ENCODE data around the gene SLC22A6. TPM values are rescaled to one million over a fixed set of nuclear protein-coding genes. Genes with fewer than 3 reads are reported as not detected.

The SLC22A6 gene, protein sequence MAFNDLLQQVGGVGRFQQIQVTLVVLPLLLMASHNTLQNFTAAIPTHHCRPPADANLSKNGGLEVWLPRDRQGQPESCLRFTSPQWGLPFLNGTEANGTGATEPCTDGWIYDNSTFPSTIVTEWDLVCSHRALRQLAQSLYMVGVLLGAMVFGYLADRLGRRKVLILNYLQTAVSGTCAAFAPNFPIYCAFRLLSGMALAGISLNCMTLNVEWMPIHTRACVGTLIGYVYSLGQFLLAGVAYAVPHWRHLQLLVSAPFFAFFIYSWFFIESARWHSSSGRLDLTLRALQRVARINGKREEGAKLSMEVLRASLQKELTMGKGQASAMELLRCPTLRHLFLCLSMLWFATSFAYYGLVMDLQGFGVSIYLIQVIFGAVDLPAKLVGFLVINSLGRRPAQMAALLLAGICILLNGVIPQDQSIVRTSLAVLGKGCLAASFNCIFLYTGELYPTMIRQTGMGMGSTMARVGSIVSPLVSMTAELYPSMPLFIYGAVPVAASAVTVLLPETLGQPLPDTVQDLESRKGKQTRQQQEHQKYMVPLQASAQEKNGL
- total RNA-seq: 8.4 TPM

DNA sequence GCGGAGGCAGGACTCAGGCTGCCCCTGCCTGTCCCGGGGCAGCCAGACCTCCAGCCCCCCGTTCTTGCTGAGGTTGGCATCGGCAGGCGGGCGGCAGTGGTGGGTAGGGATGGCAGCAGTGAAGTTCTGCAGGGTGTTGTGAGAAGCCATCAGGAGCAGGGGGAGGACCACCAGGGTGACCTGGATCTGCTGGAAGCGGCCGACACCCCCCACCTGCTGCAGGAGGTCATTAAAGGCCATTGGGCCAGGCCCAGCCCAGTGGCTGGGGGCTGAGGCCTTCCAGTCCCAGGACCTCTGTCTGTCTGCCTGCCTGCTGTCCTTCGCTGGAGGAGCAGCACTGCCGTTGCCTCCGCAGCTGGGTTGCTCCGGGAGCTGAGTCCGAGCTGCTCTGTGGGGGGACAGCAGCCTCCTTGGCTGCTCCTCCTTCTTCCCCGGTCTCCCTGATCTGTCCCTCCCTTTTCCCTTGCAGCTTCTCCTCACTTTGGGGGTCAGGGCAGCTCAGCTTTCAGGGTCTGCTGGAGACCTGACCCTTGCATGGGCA lies at the start of gene SLC22A6:
SLC22A6 (minus strand) TSS at position 517 of the 541 bp plus-strand sequence; CDS start at position 240, 277 bp downstream.
- DNase-seq: no peak

DNA sequence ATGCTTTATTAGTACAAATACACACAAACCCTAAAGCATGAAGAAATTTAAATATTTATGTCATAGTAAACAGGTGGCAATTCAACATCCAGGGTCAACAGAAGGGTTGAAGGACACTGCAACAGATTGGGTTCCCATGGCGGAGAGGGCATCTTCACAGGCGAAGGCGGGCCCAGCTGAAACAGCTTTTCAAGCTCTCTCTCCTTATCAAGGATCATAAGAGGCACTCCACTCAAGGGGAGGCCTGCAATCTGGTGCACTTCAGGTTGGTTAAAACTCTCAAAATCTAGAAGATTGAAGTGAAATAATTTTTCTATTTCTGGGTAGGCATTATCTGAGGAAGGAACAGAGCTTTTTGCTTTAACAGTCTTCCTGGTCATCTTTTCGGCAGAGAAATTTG lies 47.7 kb upstream of the SLC22A6 start:
- no peak for DNase-seq

DNA sequence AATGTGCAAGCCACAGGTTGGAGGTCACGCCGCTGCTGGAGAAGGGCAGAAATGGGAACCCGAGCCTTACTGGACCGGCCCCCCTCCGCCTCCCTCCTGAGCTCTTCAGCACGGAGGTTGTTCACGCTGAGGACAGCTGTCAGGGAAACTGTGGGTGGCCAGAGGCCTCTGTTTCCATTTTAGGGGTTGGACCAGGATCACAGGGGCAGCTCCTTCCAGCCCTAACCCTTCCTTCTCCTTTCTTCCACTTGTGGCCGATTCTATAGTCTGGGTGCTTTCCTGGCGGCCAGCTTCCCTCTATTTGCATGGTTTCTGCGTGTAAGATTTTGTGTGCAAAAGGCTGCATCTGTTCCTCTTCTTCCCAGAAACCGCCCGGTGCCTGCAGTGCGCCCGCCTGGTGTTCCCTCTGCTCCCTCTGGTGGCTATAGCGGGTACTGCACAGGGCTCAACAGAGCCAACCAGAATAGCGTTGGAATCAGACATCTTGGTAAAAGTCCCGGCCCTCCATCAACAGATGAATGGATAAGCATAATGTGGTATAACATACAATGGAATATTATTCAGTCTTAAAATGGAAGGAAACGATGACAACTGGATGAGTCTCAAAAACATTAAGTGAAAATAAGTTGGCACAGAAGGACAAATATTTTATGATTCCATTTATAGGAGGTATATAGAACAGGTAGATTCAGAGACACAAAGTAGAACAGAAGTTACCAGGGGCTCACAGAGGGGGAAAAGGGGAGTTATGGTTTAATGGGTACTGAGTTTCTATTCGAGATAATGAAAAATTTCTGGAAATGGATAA lies 39.3 kb upstream of the SLC22A6 start:
- DNase-seq: peak; percentile 84

DNA sequence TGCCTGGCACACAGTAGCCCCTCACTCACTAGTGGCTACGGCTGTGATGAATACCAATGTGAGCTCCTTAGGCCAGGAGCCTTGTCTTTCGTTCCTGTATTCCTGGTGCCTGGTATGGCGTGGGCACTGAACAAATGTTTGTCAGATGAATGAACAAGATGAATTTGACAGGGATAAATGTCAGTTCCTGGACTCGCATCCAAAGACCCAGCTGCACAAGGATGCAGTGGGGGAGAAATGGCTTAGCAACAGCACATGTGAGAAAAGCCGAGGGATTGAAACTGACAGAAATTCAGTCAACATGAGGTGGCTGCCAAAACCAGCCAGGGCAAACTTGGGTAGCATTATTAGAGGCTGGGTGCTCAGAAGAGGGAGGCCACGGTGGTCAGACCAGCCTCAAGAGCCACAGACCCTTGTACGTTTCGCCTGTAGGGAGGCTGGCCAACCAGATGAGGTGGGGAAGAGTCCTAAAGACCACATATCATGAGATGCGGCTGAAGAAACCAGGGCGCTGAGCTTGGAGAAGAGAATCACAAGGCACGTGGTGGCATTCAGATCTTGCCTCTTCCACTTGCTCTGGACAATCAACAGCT lies 38.6 kb upstream of the SLC22A6 start:
- DNase-seq: no peak

DNA sequence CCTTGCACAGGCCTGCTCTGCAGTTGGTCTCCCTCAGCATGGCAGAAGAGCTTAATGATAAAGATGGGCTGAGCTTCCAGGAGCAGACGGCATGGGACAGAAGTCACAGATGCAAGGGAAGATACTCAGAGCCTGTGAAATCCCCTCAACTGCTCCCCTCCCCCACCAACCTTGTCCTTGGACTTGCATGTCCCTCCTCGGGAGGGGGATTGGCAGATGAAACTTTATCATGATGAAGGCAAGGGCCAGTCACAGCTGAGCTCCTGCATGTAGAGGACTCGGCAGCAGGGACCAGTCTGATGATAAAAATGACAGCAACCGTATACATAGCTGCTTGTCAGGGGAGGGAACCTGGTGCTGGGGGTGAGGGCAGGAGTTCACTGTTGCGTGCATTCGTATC lies 37.7 kb upstream of the SLC22A6 start:
- DNase-seq: no peak

DNA sequence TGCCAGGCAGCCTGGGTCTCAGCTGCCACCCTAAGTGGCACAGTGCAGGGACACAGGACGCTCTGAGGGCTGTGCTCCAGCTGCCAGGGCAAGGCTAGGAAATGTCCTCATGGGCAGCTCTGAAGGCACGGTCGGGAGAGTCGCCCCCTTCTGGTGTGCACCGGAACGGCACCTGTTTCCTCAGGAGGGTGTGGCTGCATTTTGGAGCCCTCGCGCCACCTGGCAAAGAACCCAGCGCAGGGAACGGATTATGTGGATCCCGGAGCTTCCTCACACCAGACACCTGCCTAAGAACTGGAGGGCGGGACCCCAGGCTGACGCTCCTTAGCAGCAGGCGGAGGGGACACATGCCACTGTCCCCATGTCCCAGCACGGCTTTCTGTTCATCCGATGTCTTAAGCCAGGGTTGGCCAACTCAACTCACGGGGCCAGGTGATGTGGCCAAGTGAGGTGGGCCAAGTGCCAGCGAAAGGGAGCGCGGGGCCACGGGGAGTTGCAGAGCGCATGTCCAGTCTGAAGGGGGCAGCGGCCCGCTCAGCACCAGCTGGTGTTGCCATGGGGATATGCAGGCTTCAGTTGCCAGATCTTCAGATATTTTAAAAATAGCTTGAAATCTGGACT lies 36.0 kb upstream of the SLC22A6 start:
- peak; percentile 21 for DNase-seq

DNA sequence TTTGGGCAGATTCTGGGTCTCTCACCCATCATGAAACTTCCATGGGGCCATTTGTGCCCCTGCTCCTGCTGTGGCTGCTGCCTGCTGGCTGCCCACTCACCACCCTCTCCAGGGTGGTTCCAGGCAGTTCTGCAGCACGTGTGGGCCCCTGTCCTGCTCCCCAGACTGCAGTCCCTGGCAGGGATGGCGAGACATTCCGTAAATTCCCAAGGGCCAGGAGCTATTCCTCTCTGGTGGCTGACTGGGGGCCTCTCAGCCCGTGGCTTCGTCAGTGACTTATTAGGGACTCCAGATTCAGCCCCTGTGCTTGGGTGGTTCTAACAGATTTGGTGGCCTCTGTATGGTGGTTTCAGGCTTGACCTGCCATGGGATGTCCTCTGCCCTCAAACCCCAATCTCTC lies 34.7 kb upstream of the SLC22A6 start:
- no peak for DNase-seq

DNA sequence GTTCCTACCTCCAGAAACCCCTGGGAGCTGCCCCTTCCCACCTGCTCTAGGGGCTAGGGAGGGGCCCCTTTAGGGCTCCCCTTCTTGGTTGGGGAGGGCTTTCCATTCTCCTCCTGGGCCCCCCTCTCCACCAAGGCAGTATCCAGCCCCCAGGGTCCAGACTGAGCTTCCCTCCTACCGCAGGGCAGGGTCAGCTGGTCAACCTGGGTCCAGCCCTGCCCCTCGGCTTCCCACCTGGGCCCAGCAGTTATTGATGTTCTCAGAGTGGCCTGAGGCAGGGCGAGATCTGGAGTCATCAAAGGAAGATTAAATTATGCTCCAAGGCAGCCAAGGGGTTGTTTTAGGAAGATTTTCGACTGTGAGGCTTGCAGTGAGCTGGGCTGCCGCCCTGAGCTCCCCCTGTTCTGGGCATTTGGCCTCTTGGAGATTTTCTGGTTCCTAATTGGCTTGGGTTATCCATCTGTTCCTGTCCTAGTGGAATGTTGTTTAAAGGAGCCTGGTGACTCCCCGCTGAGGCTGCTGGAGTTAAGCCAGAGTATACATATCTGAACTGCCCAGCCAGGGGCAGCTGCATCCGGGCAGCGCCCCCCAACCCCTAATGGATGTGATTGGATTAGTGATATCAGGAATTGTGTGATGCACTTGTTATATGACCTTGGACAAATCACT lies 32.7 kb upstream of the SLC22A6 start:
- no peak for DNase-seq

DNA sequence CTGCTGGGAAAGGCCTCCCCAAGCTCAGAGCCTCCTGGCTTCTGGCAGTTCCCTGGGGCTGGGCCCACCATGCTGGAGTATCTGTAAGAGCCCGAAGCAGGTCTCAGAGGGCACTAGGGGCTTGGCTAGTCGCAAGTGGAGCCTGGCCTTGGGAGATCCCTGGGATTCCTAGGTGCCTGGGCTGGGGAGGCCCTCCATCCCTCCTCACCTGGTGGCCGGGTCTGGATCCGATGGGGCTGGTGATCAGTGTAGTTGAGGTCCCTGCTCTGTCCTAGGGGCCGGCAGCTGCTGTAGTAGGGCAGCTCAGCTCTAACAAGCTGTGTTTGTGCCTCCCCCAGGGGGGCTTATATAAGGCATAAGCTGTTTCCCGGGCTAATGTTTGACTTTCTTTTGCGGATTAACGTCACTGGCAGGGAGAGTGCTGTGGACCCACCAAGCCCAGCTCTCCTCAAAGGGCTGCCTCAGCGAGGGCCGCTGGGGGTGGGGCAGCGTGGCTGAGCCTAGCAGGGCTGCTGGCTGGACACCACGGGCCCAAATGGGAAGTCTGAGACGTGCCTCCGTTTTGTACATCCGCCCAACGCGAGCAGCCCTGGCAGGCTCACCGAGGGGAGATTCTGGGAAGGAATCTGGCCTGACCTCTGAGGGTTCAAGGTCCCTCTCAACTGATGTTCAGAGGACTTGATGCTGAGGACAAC lies 30.9 kb upstream of the SLC22A6 start, which contains the start of gene SLC22A8:
SLC22A8 (minus strand) TSS at position 321 of the 695 bp plus-strand sequence. CDS start 883 bp downstream, outside the sequence.
- no peak for DNase-seq

DNA sequence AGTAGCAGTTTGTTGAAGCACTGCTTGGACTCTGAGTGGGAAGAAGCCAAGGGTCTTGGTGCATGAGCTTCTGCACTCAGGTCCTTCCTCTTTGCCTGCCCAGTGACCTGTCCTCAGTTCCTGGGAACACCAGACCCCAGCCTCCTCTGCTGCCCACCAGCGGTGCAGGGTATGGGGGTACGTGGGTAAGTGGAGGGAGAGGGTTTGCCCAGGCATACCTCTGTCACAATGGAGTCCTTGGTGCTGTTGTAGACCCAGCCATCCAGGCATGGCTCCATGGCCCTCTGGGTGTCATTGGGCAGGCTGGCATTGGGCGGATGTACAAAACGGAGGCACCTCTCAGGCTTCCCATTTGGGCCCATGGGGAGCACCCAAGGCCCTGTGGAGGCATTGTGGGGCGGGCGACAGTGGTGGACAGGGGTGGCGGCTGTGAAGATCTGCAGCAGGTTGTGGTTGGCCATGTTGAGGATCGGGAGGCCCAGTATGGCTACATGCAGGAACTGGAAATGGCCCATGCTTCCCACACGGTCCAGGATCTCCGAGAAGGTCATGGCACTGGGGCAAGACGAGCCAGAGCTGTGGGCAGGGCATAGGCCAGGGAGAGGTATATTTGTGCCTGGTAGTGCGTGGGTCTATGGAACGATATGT lies 29.8 kb upstream of the SLC22A6 start:
- no peak for DNase-seq

DNA sequence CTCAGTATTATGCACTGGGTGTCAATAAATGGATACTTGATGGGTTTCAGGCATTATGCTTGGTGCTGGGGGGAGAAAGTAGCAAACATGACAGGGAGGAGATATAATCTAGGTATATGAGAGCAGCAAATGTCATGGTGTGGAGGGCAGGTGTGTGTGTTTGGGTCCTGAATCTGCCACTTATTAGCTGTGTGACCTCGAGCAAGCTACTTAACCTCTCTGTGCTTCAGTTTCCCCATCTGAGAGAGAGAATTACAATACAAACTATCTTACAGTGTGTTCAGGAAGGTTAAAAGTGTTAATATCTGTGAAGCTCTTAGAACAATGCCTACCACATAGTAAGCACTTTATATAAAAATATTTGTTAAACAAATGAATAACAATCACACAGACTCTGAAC lies 28.1 kb upstream of the SLC22A6 start:
- DNase-seq: no peak

DNA sequence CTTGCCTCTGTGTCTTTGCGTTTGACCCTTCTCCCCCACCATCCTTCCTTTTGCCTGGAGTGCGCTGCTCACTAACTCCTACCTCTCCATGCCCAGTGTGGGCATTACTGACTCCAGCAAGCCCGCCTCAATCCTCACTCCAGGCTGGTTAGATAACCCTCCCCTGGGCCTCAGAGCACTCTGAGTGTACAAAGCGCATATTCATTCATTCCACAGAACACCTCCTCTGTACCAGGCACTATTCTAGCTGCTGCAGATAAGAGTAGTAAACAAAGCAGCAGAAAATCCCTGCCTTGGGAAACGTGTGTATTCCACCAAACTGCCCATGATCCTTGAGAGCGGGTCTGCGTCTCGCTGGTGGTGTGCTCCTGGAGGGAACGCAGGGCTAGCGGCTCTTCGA lies 27.7 kb upstream of the SLC22A6 start:
- DNase-seq: no peak

DNA sequence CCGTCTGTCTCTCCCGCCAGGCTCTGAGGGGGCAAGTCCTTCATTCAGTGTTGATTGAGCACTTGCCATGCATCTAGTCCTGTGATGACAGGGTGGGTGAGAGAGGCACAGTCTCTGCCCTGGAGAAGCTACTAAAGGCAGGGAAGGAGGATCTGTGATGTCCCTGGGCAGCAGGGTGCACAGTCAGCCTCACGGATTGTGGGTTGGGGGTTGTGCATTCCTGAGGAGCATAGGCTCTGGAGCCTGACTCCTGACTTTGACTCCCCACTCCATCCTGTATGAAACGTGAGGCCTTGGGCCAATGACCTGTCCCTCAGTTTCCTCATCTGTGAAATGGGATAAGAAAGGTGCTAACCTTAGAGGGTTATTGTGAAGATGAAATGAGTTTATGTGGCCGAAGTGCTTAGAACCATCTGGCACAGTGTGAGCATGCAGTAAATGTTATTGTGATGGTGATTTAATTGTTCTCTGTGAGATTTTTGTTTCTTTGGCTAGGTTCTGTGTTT lies 26.2 kb upstream of the SLC22A6 start:
- DNase-seq: no peak

DNA sequence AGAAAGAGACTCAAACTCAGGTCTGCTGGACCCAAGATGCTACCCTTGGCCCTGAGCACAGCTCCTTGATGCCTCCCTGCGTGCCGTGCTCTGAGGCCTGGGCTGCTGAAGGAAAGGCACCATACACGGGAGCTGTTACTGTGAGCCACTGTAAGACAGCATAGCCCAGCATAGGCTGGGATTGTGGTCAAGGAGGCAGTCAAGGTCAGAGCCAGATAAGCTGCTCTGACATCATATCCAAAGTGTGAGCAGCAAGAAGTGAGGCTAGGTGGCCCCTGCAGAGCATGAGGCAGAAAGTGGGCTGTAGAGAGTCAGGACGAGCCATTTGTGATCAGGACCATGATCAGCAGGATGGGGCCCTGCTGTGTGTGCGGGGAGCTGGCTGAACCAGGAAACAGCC lies 23.2 kb upstream of the SLC22A6 start:
- DNase-seq: no peak

DNA sequence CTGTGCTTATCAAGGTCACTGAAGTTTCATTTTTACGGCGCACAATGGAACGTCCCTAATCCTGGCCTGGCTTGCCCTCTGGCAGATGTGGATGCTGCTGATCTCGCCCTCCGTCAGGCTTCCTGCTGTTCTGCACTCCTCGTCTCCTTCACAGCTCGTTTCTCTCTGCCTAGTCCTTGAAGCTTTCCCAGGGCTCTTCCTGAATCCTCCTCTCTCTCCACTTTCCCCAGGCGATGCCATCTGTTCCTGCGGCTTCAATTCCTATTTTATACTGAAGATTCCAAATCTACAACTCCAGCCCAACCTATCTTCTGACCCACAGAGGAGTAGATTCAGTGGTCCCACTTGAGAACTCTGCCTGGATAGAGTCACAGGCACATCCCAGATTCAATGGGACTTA lies 16.7 kb upstream of the SLC22A6 start:
- DNase-seq: no peak

DNA sequence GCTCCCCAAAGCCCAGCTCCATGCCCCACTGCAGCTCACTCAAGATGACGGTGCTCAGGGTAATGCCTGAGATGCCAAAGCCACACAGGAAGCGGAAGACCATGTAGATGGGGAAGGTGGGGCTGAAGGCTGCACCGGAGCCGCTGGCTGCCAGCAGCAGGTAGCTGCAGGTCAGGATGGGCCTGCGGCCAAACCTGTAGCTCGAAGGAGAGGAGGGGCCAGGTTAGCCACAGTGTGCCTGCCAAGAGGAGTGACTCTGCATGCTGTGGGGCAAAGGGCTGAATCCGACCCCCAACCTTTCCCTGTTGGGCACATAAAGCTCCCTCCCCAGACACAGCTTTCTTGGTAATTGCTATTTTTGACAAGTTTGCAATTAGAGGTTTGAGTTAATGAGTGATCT lies 14.9 kb upstream of the SLC22A6 start:
- no peak for DNase-seq

DNA sequence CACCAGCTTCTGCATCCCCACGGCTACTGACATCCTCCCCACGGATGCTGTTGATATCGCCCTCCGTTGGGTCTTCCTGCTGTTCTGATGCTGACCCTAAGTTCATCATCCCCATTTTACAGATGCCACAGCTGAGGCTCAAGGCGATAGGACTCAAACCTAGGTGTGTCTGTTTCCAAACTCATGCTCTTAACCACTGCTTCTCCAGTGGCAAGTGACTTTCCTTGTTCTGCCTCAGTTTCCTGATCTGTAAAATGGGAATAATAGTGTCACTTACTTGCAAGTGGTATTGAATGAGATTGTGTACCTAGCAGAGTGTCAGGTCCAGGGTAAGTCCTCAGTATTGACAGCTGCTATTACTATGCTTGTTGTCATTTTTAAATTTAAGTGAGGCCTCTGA lies 14.4 kb upstream of the SLC22A6 start:
- no peak for DNase-seq

DNA sequence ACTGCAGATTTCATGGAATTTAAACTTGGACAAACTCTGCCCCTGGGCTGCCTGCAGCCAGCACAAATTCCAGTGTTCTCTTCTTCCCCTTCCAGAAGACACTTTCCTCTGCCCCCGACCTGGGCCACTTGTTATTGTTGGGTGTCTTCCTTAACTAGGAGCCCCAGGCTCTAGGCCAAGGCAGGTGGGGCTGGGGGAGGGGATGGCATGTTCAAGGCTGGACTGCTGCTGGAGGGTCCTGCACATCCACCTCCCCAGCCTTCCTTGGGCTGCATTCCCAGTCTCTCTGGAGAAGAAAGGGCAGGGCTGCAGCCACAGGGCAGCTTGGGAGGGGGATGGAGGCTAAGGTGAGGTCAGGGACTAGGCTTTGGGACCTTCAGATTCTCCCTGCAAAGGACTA lies 11.5 kb upstream of the SLC22A6 start:
- DNase-seq: no peak

DNA sequence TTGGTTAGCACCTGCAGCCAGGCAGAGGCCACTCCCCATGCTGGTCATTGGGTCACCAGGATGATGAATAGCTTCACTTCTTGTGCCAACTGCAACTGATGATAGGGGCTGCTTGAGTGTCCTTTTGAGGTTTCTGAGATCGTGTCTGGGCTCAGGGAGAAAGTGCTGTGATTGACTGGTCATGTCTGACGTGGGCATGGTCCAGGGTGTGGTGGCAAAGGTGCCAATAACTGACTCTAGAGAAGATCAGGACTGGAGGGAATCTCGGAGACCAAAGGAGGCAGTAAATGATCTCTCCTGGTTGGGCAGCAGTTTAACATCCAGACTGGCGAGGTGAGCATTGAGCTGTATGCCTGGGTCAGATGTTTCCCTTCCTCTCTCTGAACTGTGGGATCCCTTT lies 10.0 kb upstream of the SLC22A6 start:
- DNase-seq: no peak

DNA sequence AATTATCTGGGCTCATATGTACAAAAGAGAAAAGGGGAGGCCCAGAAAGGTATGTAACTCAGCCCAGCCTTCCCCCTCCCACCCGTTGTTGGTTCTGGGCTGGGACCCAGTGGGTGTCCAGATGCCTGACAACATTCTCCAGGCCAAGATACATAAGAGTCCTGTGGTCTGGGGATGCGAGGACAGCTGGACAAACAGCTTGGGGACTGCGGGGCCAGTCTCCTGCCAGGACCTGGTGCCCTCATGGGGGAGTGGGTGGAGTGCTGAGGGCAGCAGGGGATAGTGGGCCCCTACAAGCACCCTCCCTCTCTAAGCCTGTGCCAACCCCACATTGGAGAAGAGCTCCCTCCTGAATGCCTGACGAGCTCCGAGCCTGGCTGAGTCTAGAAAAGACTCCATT lies 3.5 kb upstream of the SLC22A6 start:
- DNase-seq: no peak
